B cell (primary cell): ENCODE data around the gene CATSPERE. TPM values are rescaled to one million over a fixed set of nuclear protein-coding genes. Genes with fewer than 3 reads are reported as not detected.

Experiments
- ATAC-seq: fragments of 200-7000 bp; cut with Tn5 transposase; one replicate; pipeline ENCODE4 v1.10.0; 2021; ENCODE audit warnings: low read depth, mild to moderate bottlenecking, moderate number of reproducible peaks, moderate library complexity
- CTCF ChIA-PET: fragments of 350-600 bp; sonication (Branson Sonifier 250); formaldehyde crosslinking; loops from one replicate; lab custom pipeline; 2021; ENCODE audit warnings: antibody characterized with exemption, inconsistent platforms; lab: Charles Lee
- POLR2A ChIA-PET: fragments of 350-600 bp; sonication (Branson Sonifier 250); formaldehyde crosslinking; loops from one replicate; lab custom pipeline; 2021; ENCODE audit warnings: antibody characterized with exemption; lab: Charles Lee
- DNase-seq: peaks from one replicate; pipeline ENCODE4 v3.0.0; 2013
- H2AFZ ChIP-seq: 2 replicates; pipeline ENCODE4 v1.6.1; 2012; ENCODE audit warnings: mild to moderate bottlenecking, low read depth, low read length; ENCODE audit not compliant: insufficient read depth, poor library complexity, severe bottlenecking
- H3K27ac ChIP-seq, 2 donors: 1 replicate in 1 of 2; 2 replicates in 1 of 2; pipeline ENCODE4 v1.5.1; 2012 to 2013; ENCODE audit warnings: low read length in 2 of 2, mild to moderate bottlenecking in 2 of 2, moderate library complexity in 1 of 2
- H3K27me3 ChIP-seq, 4 experiments: fragments of 200-600 bp in 1 of 4; sonication (generic) in 1 of 4; replicated peaks in 1 of 4; 1 replicate in 2 of 4; 2 replicates in 2 of 4; pipeline versions ENCODE4 v1.6.1 to v1.7.0; 2013 to 2016; ENCODE audit warnings: low read length in 3 of 4, mild to moderate bottlenecking in 2 of 4, mixed read lengths in 1 of 4, moderate library complexity in 1 of 4; ENCODE audit not compliant: insufficient read depth in 4 of 4, control insufficient read depth in 3 of 4; ENCODE audit errors: control extremely low read depth in 1 of 4
- H3K36me3 ChIP-seq, 2 experiments: replicated peaks in 1 of 2; 1 replicate in 1 of 2; 2 replicates in 1 of 2; pipeline versions ENCODE4 v1.6.1 to v1.7.1; 2013; ENCODE audit warnings: low read length in 1 of 2; ENCODE audit not compliant: insufficient read depth in 2 of 2, control insufficient read depth in 1 of 2; ENCODE audit errors: control extremely low read depth in 1 of 2, extremely low read depth in 1 of 2
- H3K4me1 ChIP-seq, 2 donors: fragments of 200-600 bp in 1 of 2; sonication (generic) in 1 of 2; 1 replicate in 1 of 2; 2 replicates in 1 of 2; pipeline versions ENCODE4 v1.5.1 to v1.6.1; 2013 to 2017; ENCODE audit warnings: low read length in 2 of 2; ENCODE audit not compliant: control insufficient read depth in 2 of 2, insufficient read depth in 2 of 2
- H3K4me2 ChIP-seq: replicated peaks from 2 replicates; pipeline ENCODE3; 2012; ENCODE audit warnings: mild to moderate bottlenecking, low read depth, low read length; ENCODE audit not compliant: poor library complexity, severe bottlenecking
- H3K4me3 ChIP-seq, 5 experiments: fragments of 200-600 bp in 1 of 5; sonication (generic) in 1 of 5; 1 replicate in 3 of 5; 2 replicates in 2 of 5; pipeline versions ENCODE4 v1.5.1 to v1.7.0; 2011 to 2016; ENCODE audit warnings: low read length in 4 of 5, mild to moderate bottlenecking in 4 of 5, low read depth in 2 of 5, control low read depth in 1 of 5, moderate library complexity in 1 of 5; ENCODE audit not compliant: insufficient read depth in 1 of 5; ENCODE audit errors: control extremely low read depth in 1 of 5, extremely low read depth in 1 of 5
- H3K79me2 ChIP-seq: fragments of 200-600 bp; sonication (generic); one replicate; pipeline ENCODE4 v1.6.0; 2016; ENCODE audit warnings: low read length; ENCODE audit not compliant: control insufficient read depth, insufficient read depth
- H3K9ac ChIP-seq: fragments of 200-600 bp; sonication (generic); 2 replicates; pipeline ENCODE4 v1.6.1; 2017; ENCODE audit warnings: mild to moderate bottlenecking, low read length, moderate library complexity
- H3K9me3 ChIP-seq, 3 donors: one replicate each; pipeline versions ENCODE4 v1.6.1 to v1.7.1; 2013; ENCODE audit warnings: low read length in 2 of 3; ENCODE audit not compliant: control insufficient read depth in 2 of 3, insufficient read depth in 1 of 3; ENCODE audit errors: control extremely low read depth in 1 of 3
- H4K20me1 ChIP-seq: 2 replicates; pipeline ENCODE4 v1.6.0; 2012; ENCODE audit warnings: mild to moderate bottlenecking, low read length; ENCODE audit not compliant: insufficient read depth, control insufficient read depth, poor library complexity, severe bottlenecking
- H3K27ac Mint-ChIP-seq: one replicate; pipeline ENCODE4 v1.8.0; 2021; ENCODE audit warnings: mixed read lengths
- H3K27me3 Mint-ChIP-seq: one replicate; pipeline ENCODE4 v1.8.0; 2021; ENCODE audit warnings: mixed read lengths
- H3K4me1 Mint-ChIP-seq: one replicate; pipeline ENCODE4 v1.8.0; 2021; ENCODE audit warnings: mixed read lengths
- H3K4me3 Mint-ChIP-seq: one replicate; pipeline ENCODE4 v1.8.0; 2021; ENCODE audit warnings: mixed read lengths
- H3K9me3 Mint-ChIP-seq: one replicate; pipeline ENCODE4 v1.8.0; 2022; ENCODE audit warnings: mixed read lengths; ENCODE audit not compliant: insufficient read depth
- CTCF ChIP-seq: fragments of 200-600 bp; IDR thresholded peaks from one replicate; pipeline ENCODE4 v1.8.0; 2022; ENCODE audit warnings: antibody characterized with exemption, mild to moderate bottlenecking
- EZH2 ChIP-seq: IDR thresholded peaks from 2 replicates; pipeline ENCODE4 v1.6.1; 2012; ENCODE audit warnings: borderline replicate concordance, low read depth, mild to moderate bottlenecking, moderate library complexity, low read length; ENCODE audit not compliant: insufficient read depth, poor library complexity, severe bottlenecking
- WGBS: methylation state at CpG from one replicate; pipeline ENCODE4 v1.1.5; 2013; ENCODE audit warnings: missing lambda C conversion rate; ENCODE audit not compliant: insufficient coverage; 5-methylcytosine and 5-hydroxymethylcytosine counted together
- intact Hi-C: fragments of 100-400 bp; cut with micrococcal nuclease; formaldehyde crosslinking; loops from one replicate; pipeline ENCODE4 v1.10.0; 2022
- polyA plus RNA-seq: library from polyadenylated mRNA; depleted of rRNA; stranded (reverse); fragments of >200 nt; gene quantifications from 2 replicates; pipeline ENCODE4 v1.2.3, GENCODE V29; 2012
- total RNA-seq, 2 donors: library from RNA; stranded (reverse); fragments of 120-200 nt in 1 of 2; gene quantifications; 1 replicate in 1 of 2; 2 replicates in 1 of 2; pipeline versions ENCODE4 v1.2.3 to v1.2.4, GENCODE V29; 2013 to 2022

The CATSPERE gene
- total and polyA plus RNA-seq, 2 donors (not counting 1 experiment from before 2014, with no cell fraction given) = 0.82 to 3.1 TPM

DNA sequence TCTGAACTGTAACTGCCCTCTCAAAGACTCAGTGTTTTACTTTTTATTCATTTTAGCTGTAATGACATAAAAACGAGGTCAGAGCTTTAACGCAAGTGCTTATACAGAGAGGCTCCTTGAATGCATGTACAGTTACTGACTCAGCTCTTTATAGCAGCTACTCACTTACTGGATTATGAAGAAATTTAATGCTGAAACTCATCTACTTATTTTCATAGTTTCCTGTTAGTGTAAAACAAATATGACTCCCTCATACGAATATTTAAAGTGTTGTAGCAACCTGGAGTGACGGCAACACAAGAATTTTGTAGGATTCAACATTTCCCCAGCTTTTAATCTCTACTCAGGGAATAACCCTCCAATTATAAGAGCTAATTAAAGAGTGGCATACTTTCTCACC lies 42.0 kb upstream of the CATSPERE start:
- H3K27me3 ChIP-seq = no peaks in the 10 kb centered on the region
- DNase-seq (no peak), ATAC-seq (no peak)
- no peak overlapping the region for H2AFZ ChIP-seq
- Mint-ChIP-seq H3K27ac (no peak overlapping the region), H3K4me1 (no peaks in the 10 kb centered on the region), H3K27me3 (no peaks in the 10 kb centered on the region), H3K9me3 (no peaks in the 10 kb centered on the region), H3K4me3 (no peak overlapping the region)
- CTCF ChIA-PET = interaction anchor here (1.4 kb wide), 1 partner anchor 9 kb away, joined by 3 read pairs; no protein-coding TSS in a partner anchor
- no peak overlapping the region for H3K27ac ChIP-seq
- POLR2A ChIA-PET = no interaction called here
- TF ChIP-seq EZH2 (no peak), CTCF (no peak)
- no peaks in the 10 kb centered on the region for H3K9me3 ChIP-seq
- H3K9ac ChIP-seq = no peak overlapping the region
- H3K4me2 ChIP-seq = no peak overlapping the region
- H3K79me2 ChIP-seq = no peaks in the 10 kb centered on the region
- 100% methylated on average over 1 of the region's 4 CpGs for WGBS
- H4K20me1 ChIP-seq = no peaks in the 10 kb centered on the region
- H3K4me1 ChIP-seq = no peaks in the 10 kb centered on the region
- H3K4me3 ChIP-seq = no peak overlapping the region
- H3K36me3 ChIP-seq = peaks cover 30 to 91% of the 10 kb centered on the region in 2 experiments
- intact Hi-C loops = no loop called here

DNA sequence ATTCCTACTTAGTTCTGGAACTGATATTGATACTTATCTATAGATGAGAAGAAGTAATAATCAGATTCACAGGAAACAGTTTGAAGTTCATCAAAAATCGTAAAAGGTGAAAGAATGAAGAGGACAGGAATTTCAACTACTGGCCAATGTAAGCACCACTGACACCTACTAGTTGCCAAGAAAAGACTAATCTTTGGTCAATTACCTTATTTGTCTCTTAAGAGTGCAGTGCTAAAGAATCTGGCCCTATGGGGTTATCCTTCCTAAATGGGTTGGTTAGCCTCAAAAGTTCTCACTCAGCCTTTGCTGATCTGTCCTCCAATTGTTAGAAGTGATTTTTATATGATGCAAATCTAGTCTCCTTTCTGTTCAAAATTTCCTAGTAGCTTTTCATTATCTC lies 38.9 kb upstream of the CATSPERE start:
- H3K27me3 Mint-ChIP-seq = no peaks in the 10 kb centered on the region
- Histone ChIP-seq H3K4me1 (no peaks in the 10 kb centered on the region), H4K20me1 (no peaks in the 10 kb centered on the region), H2AFZ (no peak overlapping the region), H3K36me3 (peaks cover 20 to 72% of the 10 kb centered on the region in 2 experiments), H3K4me2 (no peak overlapping the region), H3K79me2 (no peaks in the 10 kb centered on the region), H3K27me3 (no peaks in the 10 kb centered on the region), H3K9me3 (no peaks in the 10 kb centered on the region), H3K27ac (no peak overlapping the region), H3K9ac (no peak overlapping the region), H3K4me3 (no peak overlapping the region)
- H3K4me1 Mint-ChIP-seq = no peaks in the 10 kb centered on the region
- H3K27ac Mint-ChIP-seq = peak overlapping the region; percentile 47
- no peak overlapping the region for H3K4me3 Mint-ChIP-seq
- intact Hi-C loops = no loop called here
- no peak for ATAC-seq
- no CpG with 5 or more reads among the region's 1 CpG for WGBS
- DNase-seq = no peak
- CTCF ChIA-PET = no interaction called here
- H3K9me3 Mint-ChIP-seq = no peaks in the 10 kb centered on the region
- POLR2A ChIA-PET = no interaction called here
- TF ChIP-seq EZH2 = no peak
- no peak for TF ChIP-seq CTCF
